Nephron progenitor cell (in vitro differentiated cells): ENCODE results near the gene PRL.
A peak's percentile ranks its signal among the peaks of the same experiment; 100 is the strongest.

Experiments
- DNase-seq: peaks from one replicate; pipeline ENCODE4 v3.0.0; 2021
- H3K27ac Mint-ChIP-seq: 2 replicates; pipeline ENCODE4 v1.8.0; 2021; ENCODE audit warnings: mild to moderate bottlenecking, moderate library complexity, mixed read lengths
- H3K27me3 Mint-ChIP-seq: 2 replicates; pipeline ENCODE4 v1.8.0; 2021; ENCODE audit warnings: mild to moderate bottlenecking, low read depth, mixed read lengths; ENCODE audit not compliant: poor library complexity
- H3K36me3 Mint-ChIP-seq: 2 replicates; pipeline ENCODE4 v1.8.0; 2021; ENCODE audit warnings: low read depth, mixed read lengths
- H3K4me1 Mint-ChIP-seq: 2 replicates; pipeline ENCODE4 v1.8.0; 2021; ENCODE audit warnings: mixed read lengths
- H3K4me3 Mint-ChIP-seq: 2 replicates; pipeline ENCODE4 v1.8.0; 2021; ENCODE audit warnings: mild to moderate bottlenecking, moderate library complexity, mixed read lengths
- H3K9me3 Mint-ChIP-seq: 2 replicates; pipeline ENCODE4 v1.8.0; 2021; ENCODE audit warnings: mild to moderate bottlenecking, moderate library complexity, mixed read lengths
- TF ChIP-seq, protein P1 (sequence below): fragments of 200-600 bp; sonication (generic); IDR thresholded peaks from 2 replicates; pipeline ENCODE4 v1.5.0; 2021; ENCODE audit warnings: antibody characterized with exemption

The PRL gene

DNA sequence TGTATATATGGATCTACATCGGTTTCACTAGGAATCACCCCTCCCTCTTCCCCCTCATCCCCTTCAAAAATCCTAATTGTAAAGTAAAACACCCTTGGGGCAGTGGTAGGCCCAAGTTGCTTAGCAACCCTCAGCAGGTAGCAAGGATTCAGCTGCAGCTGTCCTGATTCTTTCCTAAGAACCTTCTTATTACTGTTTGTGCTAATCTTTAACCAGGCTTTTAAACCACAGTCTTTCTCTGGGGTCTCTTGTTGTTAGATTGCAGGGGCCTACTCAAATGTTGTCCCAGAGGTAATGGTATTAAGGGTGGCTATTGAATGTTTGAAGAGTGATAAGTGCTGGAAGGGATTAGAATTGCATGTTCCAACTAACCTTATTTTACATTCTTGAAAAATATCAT is 46.4 kb downstream of the PRL start:
- Mint-ChIP-seq H3K36me3 (no peaks in the 10 kb centered on the region), H3K9me3 (peaks cover 4% of the 10 kb centered on the region), H3K27ac (peak overlapping the region; percentile 77), H3K4me3 (no peak overlapping the region), H3K27me3 (no peaks in the 10 kb centered on the region), H3K4me1 (peaks cover 55% of the 10 kb centered on the region)
- TF ChIP-seq, protein P1, sequence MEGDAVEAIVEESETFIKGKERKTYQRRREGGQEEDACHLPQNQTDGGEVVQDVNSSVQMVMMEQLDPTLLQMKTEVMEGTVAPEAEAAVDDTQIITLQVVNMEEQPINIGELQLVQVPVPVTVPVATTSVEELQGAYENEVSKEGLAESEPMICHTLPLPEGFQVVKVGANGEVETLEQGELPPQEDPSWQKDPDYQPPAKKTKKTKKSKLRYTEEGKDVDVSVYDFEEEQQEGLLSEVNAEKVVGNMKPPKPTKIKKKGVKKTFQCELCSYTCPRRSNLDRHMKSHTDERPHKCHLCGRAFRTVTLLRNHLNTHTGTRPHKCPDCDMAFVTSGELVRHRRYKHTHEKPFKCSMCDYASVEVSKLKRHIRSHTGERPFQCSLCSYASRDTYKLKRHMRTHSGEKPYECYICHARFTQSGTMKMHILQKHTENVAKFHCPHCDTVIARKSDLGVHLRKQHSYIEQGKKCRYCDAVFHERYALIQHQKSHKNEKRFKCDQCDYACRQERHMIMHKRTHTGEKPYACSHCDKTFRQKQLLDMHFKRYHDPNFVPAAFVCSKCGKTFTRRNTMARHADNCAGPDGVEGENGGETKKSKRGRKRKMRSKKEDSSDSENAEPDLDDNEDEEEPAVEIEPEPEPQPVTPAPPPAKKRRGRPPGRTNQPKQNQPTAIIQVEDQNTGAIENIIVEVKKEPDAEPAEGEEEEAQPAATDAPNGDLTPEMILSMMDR, result no peak
- no peak for DNase-seq

DNA sequence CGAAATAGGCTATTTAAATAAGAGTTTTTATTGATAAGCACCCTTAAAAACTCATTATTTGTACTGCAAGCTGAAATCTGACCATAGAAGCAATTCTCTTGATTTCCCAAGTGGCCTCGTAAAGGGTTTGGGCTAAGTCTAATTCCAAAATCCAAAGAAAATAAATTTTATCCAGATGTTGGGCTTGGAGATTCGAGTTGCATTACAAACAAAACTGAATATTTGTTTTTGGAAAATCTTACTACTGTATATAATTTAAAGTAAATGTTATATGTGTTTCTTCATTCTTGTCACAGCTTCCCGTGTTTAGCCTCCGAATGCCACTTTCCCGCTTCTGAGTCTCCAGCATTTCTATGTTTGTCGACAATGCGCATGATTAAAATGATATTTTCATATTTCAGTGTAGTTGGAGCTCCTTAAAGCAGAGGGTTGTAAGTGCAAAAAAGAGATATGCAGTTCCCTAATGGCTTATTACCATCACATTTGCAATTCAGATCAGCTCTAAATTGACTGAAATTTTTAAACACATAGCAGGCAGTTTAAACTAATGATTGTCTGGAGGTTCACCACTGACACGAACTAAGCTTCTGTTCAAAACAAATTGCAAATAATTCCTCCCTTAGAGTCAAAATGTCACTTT is 47.0 kb downstream of the PRL start:
- Mint-ChIP-seq H3K4me1 (peaks cover 55% of the 10 kb centered on the region), H3K4me3 (no peak overlapping the region), H3K27ac (peak overlapping the region; percentile 64), H3K36me3 (no peaks in the 10 kb centered on the region), H3K27me3 (no peaks in the 10 kb centered on the region), H3K9me3 (peaks cover 4% of the 10 kb centered on the region)
- TF ChIP-seq, protein P1, result no peak
- DNase-seq, result no peak

DNA sequence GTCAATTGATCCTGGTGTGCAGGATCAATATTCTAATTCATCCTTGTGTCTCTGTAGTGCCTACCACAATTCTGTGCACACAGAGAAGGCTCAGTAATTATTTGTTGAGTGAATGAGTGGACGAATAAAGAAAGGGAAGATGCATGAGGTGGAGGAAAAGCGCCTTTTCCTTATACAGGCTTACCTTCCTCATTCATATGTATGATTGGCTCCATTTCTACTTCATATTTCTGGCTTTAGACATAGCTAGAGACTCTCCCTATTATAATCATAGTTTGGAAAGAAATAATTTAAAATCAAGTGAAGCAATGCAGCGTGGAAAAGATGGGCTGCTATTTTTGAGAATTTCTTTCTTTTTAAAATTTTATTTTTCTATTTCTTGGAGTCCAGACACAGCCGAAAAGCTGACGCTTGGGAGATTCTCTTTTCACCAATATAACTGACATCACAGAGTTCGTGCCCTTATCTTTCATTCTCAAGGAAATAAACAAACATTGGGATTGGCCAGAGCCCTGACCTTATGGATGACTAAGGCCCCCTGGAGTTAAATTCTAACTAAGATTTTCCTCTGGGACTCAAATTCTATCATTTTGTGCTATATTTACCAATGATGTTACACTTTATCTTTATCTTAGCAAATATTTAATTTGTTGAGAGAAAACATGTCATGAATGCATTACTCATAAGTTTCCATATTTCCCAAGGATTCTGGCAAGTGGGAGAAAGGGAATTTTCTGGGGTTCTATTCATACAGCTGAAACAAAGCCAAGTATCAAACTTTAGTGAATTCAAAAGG is 48.1 kb downstream of the PRL start:
- TF ChIP-seq, protein P1, result no peak
- Mint-ChIP-seq H3K9me3 (peaks cover 11% of the 10 kb centered on the region), H3K36me3 (peaks cover 5% of the 10 kb centered on the region), H3K27me3 (no peaks in the 10 kb centered on the region), H3K27ac (no peak overlapping the region), H3K4me3 (no peak overlapping the region), H3K4me1 (peaks cover 55% of the 10 kb centered on the region)
- DNase-seq, result no peak

DNA sequence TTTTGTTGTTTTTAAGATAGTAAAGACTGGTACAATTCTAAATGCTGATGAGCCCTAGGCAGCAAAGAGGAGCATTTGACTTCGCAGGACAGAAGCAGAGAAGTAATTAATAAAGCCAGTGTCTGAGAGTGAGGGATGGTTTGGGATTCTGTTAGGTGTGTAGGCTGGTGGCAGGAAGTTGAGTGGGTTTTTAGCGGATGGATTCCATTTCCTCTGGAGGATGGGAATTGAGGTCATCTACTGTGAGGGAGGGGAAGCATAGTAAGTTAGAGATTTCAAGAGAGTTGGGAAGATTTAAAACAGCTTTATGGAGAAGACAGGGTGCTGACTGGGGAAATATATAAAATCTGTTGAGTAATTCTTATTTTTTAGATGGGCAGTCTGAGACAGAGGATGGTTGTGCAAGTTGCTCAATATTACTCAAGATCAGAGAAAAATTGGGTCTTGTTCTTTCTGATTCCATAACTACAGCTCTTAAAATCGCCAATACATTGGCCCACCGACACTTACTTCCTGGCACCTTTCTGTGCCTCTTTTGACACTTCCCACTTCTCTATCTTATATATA is 48.8 kb downstream of the PRL start:
- Mint-ChIP-seq H3K27me3 (no peaks in the 10 kb centered on the region), H3K4me3 (no peak overlapping the region), H3K9me3 (peaks cover 18% of the 10 kb centered on the region), H3K4me1 (peaks cover 55% of the 10 kb centered on the region), H3K36me3 (peaks cover 12% of the 10 kb centered on the region), H3K27ac (peak overlapping the region; percentile 38)
- DNase-seq, result no peak
- TF ChIP-seq, protein P1, result no peak

DNA sequence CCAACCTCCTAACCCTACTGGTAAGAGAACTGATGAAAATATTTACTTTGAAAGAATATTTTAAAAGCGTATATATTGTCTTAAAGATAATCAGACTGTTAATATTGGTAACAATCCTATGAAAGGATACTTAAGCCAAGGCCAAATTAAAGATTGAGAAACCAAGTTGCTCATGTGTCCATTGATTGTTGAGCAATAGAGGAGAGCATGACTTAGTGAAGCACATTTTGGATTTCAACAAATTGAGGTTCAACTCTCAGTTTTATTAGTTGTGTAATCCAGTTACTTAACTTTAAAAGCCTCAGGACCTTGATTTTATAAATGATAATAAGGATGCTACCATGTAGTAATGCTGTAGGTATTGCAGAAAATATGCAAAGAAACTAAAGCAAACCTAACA is 56.8 kb downstream of the PRL start:
- Mint-ChIP-seq H3K4me1 (no peaks in the 10 kb centered on the region), H3K4me3 (no peak overlapping the region), H3K36me3 (peaks cover 22% of the 10 kb centered on the region), H3K27me3 (no peaks in the 10 kb centered on the region), H3K27ac (no peak overlapping the region), H3K9me3 (peaks cover 40% of the 10 kb centered on the region)
- DNase-seq, result no peak
- TF ChIP-seq, protein P1, result no peak
